ENCODE measurements around the gene RARB.

Gene RARB

GRCh38 chr3:25619382-25619781 is 191.3 kb downstream of the RARB start:
- DNase-seq, result no peak

- DNase-seq, result no peak
These were observed 192.4 kb downstream of the RARB start for GRCh38 chr3:25620493-25620892.

DNA sequence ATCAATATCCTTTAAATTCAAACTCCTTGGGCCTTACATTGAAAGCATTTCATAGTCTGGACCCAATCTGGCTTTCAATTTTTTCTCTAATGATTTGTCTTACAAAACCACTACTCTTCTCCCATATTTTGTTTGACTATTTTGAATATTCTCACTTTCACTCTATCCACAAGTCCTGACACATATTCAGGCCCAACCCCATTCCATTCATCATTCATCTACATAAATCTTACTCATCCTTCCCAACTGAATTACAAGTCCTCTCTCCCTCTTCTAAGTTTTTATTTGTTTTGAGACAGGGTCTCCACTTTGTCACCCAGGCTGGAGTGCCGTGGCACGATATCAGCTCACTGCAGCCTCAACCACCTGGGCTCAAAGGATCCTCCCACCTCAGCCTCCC is 193.0 kb downstream of the RARB start:
- no peak for DNase-seq

DNA sequence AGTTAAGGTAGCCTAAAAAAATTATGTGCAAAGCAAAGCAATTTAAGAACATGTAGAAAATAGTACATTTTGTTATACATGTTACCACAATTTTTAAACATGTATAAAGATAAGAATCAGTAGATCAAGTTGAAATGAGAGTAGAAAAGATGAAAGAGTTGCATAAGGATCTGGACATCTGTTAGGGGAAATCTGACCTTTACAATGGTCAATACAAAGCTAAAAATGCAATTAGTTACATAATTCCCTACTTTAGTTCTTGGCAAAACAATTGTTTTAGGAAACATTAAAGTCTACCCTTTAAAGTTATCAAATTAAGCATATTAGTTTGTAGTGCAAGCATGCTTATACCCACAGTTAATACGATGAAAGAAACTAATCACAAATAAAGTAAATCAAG is 203.9 kb downstream of the RARB start:
- no peak for DNase-seq

DNA sequence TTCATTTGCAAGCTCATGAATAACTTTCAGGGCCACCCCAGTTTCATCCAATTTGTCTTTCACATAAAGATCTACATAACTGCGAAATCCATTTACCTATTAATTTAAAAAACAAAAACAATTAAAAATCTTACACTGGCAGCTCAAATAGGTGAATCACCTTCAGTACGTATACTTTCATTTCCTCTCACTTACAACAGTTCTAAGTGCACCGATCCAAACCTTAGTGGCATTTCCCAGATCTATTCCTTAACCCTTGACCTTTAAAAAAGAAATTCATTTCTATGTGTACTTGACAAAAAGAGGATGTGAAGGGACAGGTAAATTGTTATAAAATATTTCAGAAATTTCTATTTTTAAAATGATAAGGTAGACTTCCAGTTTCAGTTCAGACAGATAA is 205.9 kb downstream of the RARB start:
- no peak for DNase-seq

GRCh38 chr3:25635038-25635437 is 207.0 kb downstream of the RARB start:
- no peak for DNase-seq

All from activated CD8-positive, alpha-beta memory T cell treated with anti-CD3 and anti-CD28 coated beads, Interleukin-2, amount 50 U/mL, for 48 hours (primary cell).